Transverse colon (tissue), 4 donors: ENCODE results near the gene XRCC4.

Source experiments
- CTCF ChIP-seq, 5 experiments: fragments of 200-600 bp in 3 of 5; fragments of 450-650 bp in 2 of 5; sonication (generic) in 3 of 5; IDR thresholded peaks; 1 replicate in 2 of 5; 2 replicates in 3 of 5; pipeline ENCODE4 v1.5.1; 2016 to 2017; ENCODE audit warnings: antibody characterized with exemption in 5 of 5, inconsistent platforms in 3 of 5, mild to moderate bottlenecking in 2 of 5, moderate library complexity in 1 of 5
- POLR2A ChIP-seq: fragments of 450-650 bp; IDR thresholded peaks from one replicate; pipeline ENCODE4 v1.6.1; 2016; ENCODE audit warnings: antibody characterized with exemption, mild to moderate bottlenecking, moderate library complexity
- POLR2AphosphoS5 ChIP-seq, 3 donors: sonication (generic); formaldehyde crosslinking; IDR thresholded peaks; one replicate each; pipeline ENCODE4 v1.6.1; 2016; ENCODE audit warnings: antibody characterized with exemption in 3 of 3

- no peak for TF ChIP-seq POLR2AphosphoS5 (IDR thresholded peaks at IDR 0.05)
- TF ChIP-seq POLR2A, result no peak
- TF ChIP-seq CTCF (IDR thresholded peaks at IDR 0.05), result no peak
Observed at GRCh38 chr5:83156001-83156400, 78.7 kb downstream of the XRCC4 start.
